Measurements from ENCODE around the gene CCDC137. TPM values are rescaled to one million over a fixed set of nuclear protein-coding genes. Genes with fewer than 3 reads are reported as not detected.

The CCDC137 gene
- total and polyA plus RNA-seq, 2 of the 13 experiments (the other 11 are each of a cell fraction or from before 2014, with no cell fraction given): 14.6 to 39.1 TPM

DNA sequence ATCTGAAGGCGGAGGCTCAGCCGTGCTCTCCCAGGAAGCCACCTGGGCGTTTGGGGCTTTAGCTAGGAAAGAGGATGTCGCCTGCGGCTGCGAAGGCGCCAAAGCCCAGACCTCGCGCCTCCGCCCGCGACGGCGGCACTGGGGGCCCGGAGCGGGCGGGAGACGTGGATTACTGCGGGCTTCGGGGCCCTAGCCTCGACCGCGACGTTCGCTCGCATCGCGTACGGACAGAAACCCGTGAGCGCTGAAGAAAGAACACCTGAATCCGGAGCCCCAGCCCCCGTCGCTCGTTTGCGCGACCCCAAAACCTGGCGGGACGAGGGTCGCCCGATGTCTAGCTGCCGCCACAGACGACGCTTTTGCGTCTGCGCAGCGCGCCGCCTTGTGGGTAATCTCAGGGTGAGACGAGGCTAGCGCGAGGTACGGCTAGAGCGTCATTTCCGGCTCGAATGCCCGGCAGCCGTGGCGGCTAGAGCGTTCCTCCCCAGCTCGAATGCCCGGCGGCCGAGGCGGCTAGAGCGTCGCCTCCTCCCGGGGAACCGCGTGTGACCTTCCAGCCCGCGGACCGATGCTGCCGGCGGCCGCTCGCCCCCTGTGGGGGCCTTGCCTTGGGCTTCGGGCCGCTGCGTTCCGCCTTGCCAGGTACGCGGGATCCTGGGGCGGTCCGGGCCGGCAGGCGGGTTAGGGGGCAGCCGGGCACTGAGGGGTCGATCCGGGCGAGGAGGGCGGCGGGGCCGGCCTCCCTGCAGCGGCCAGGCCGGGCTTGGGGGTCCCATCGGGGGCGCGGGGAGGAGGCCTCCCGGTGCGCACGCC is 36.6 kb downstream of the CCDC137 start, which contains the start of gene MRPL12 (continued):
- TF ChIP-seq, protein P1, sequence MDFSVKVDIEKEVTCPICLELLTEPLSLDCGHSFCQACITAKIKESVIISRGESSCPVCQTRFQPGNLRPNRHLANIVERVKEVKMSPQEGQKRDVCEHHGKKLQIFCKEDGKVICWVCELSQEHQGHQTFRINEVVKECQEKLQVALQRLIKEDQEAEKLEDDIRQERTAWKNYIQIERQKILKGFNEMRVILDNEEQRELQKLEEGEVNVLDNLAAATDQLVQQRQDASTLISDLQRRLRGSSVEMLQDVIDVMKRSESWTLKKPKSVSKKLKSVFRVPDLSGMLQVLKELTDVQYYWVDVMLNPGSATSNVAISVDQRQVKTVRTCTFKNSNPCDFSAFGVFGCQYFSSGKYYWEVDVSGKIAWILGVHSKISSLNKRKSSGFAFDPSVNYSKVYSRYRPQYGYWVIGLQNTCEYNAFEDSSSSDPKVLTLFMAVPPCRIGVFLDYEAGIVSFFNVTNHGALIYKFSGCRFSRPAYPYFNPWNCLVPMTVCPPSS (IDR thresholded peaks at IDR 0.05): no peak
- TF ChIP-seq MZF1 (CRISPR knock-in tag; IDR thresholded peaks at IDR 0.05; ENCODE audit: borderline replicate concordance) (peak; percentile 72; the same call in 1 of the 2 replicates), ZNF17 (CRISPR knock-in tag; IDR thresholded peaks at IDR 0.05) (peak; percentile 49; the same call in 1 of the 2 replicates), ADNP (CRISPR knock-in tag; IDR thresholded peaks at IDR 0.05) (no peak), ZNF282 (IDR thresholded peaks at IDR 0.05; ENCODE audit: partially characterized antibody) (no peak), GABPA (IDR thresholded peaks at IDR 0.05; ENCODE audit: low read depth, low read length) (no peak), GABPA (CRISPR knock-in tag; IDR thresholded peaks at IDR 0.05; ENCODE audit: low read depth) (peak; percentile 94), RBFOX2 (IDR thresholded peaks at IDR 0.05; ENCODE audit: low read depth, low read length) (peak; percentile 99), ZNF468 (CRISPR knock-in tag; IDR thresholded peaks at IDR 0.05) (peak; percentile 97), GATA4 (IDR thresholded peaks at IDR 0.05; ENCODE audit: borderline replicate concordance, low read depth) (peak; percentile 62; the same call in 1 of the 2 replicates), ZNF234 (CRISPR knock-in tag; conservative IDR thresholded peaks at IDR 0.05) (peak; percentile 63; the same call in 1 of the 2 replicates)
- TF ChIP-seq, protein P2, sequence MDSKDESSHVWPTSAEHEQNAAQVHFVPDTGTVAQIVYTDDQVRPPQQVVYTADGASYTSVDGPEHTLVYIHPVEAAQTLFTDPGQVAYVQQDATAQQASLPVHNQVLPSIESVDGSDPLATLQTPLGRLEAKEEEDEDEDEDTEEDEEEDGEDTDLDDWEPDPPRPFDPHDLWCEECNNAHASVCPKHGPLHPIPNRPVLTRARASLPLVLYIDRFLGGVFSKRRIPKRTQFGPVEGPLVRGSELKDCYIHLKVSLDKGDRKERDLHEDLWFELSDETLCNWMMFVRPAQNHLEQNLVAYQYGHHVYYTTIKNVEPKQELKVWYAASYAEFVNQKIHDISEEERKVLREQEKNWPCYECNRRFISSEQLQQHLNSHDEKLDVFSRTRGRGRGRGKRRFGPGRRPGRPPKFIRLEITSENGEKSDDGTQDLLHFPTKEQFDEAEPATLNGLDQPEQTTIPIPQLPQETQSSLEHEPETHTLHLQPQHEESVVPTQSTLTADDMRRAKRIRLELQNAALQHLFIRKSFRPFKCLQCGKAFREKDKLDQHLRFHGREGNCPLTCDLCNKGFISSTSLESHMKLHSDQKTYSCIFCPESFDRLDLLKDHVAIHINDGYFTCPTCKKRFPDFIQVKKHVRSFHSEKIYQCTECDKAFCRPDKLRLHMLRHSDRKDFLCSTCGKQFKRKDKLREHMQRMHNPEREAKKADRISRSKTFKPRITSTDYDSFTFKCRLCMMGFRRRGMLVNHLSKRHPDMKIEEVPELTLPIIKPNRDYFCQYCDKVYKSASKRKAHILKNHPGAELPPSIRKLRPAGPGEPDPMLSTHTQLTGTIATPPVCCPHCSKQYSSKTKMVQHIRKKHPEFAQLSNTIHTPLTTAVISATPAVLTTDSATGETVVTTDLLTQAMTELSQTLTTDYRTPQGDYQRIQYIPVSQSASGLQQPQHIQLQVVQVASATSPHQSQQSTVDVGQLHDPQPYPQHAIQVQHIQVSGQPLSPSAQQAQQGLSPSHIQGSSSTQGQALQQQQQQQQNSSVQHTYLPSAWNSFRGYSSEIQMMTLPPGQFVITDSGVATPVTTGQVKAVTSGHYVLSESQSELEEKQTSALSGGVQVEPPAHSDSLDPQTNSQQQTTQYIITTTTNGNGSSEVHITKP (CRISPR knock-in tag; IDR thresholded peaks at IDR 0.05; ENCODE audit: low read depth): peak; percentile 76; the same call in 1 of the 2 replicates
- TF ChIP-seq, protein P3, sequence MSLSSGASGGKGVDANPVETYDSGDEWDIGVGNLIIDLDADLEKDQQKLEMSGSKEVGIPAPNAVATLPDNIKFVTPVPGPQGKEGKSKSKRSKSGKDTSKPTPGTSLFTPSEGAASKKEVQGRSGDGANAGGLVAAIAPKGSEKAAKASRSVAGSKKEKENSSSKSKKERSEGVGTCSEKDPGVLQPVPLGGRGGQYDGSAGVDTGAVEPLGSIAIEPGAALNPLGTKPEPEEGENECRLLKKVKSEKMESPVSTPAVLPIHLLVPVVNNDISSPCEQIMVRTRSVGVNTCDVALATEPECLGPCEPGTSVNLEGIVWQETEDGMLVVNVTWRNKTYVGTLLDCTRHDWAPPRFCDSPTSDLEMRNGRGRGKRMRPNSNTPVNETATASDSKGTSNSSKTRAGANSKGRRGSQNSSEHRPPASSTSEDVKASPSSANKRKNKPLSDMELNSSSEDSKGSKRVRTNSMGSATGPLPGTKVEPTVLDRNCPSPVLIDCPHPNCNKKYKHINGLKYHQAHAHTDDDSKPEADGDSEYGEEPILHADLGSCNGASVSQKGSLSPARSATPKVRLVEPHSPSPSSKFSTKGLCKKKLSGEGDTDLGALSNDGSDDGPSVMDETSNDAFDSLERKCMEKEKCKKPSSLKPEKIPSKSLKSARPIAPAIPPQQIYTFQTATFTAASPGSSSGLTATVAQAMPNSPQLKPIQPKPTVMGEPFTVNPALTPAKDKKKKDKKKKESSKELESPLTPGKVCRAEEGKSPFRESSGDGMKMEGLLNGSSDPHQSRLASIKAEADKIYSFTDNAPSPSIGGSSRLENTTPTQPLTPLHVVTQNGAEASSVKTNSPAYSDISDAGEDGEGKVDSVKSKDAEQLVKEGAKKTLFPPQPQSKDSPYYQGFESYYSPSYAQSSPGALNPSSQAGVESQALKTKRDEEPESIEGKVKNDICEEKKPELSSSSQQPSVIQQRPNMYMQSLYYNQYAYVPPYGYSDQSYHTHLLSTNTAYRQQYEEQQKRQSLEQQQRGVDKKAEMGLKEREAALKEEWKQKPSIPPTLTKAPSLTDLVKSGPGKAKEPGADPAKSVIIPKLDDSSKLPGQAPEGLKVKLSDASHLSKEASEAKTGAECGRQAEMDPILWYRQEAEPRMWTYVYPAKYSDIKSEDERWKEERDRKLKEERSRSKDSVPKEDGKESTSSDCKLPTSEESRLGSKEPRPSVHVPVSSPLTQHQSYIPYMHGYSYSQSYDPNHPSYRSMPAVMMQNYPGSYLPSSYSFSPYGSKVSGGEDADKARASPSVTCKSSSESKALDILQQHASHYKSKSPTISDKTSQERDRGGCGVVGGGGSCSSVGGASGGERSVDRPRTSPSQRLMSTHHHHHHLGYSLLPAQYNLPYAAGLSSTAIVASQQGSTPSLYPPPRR (CRISPR knock-in tag; IDR thresholded peaks at IDR 0.05; ENCODE audit: borderline replicate concordance): peak; percentile 77
- TF ChIP-seq, protein P4, sequence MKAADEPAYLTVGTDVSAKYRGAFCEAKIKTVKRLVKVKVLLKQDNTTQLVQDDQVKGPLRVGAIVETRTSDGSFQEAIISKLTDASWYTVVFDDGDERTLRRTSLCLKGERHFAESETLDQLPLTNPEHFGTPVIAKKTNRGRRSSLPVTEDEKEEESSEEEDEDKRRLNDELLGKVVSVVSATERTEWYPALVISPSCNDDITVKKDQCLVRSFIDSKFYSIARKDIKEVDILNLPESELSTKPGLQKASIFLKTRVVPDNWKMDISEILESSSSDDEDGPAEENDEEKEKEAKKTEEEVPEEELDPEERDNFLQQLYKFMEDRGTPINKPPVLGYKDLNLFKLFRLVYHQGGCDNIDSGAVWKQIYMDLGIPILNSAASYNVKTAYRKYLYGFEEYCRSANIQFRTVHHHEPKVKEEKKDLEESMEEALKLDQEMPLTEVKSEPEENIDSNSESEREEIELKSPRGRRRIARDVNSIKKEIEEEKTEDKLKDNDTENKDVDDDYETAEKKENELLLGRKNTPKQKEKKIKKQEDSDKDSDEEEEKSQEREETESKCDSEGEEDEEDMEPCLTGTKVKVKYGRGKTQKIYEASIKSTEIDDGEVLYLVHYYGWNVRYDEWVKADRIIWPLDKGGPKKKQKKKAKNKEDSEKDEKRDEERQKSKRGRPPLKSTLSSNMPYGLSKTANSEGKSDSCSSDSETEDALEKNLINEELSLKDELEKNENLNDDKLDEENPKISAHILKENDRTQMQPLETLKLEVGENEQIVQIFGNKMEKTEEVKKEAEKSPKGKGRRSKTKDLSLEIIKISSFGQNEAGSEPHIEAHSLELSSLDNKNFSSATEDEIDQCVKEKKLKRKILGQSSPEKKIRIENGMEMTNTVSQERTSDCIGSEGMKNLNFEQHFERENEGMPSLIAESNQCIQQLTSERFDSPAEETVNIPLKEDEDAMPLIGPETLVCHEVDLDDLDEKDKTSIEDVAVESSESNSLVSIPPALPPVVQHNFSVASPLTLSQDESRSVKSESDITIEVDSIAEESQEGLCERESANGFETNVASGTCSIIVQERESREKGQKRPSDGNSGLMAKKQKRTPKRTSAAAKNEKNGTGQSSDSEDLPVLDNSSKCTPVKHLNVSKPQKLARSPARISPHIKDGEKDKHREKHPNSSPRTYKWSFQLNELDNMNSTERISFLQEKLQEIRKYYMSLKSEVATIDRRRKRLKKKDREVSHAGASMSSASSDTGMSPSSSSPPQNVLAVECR (CRISPR knock-in tag; IDR thresholded peaks at IDR 0.05; ENCODE audit: borderline replicate concordance): peak; percentile 99
